DOHH2 (cell line): ENCODE results near the gene TJP1.

Source experiments
- H3F3A ChIP-seq: fragments of 200-600 bp; sonication (generic), shearing (Covaris generic); 2 replicates; pipeline ENCODE4 v1.6.0; 2016; ENCODE audit warnings: antibody characterized with exemption, mild to moderate bottlenecking; ENCODE audit not compliant: control insufficient read depth, insufficient read depth
- H3K27ac ChIP-seq: fragments of 200-600 bp; sonication (generic); 2 replicates; pipeline ENCODE4 v1.5.1; 2014; ENCODE audit warnings: low read depth, mild to moderate bottlenecking, low read length, moderate library complexity
- H3K27me3 ChIP-seq: fragments of 200-600 bp; sonication (generic); 2 replicates; pipeline ENCODE4 v1.6.1; 2014; ENCODE audit warnings: mild to moderate bottlenecking, low read length, mixed read lengths; ENCODE audit not compliant: control insufficient read depth
- H3K36me3 ChIP-seq: fragments of 200-600 bp; sonication (generic); 2 replicates; pipeline ENCODE4 v1.6.1; 2014; ENCODE audit warnings: mild to moderate bottlenecking, low read length, moderate library complexity, mixed read lengths; ENCODE audit not compliant: control insufficient read depth
- H3K4me1 ChIP-seq: fragments of 200-600 bp; sonication (generic); 2 replicates; pipeline ENCODE4 v1.6.1; 2014; ENCODE audit warnings: mild to moderate bottlenecking, low read length, mixed read lengths; ENCODE audit not compliant: control insufficient read depth
- H3K4me2 ChIP-seq: fragments of 200-600 bp; sonication (generic); 2 replicates; pipeline ENCODE4 v1.6.0; 2014; ENCODE audit warnings: mild to moderate bottlenecking, low read length, moderate library complexity
- H3K4me3 ChIP-seq: fragments of 200-600 bp; sonication (generic); 2 replicates; pipeline ENCODE4 v1.5.1; 2014; ENCODE audit warnings: mild to moderate bottlenecking, low read length, mixed read lengths
- H3K79me2 ChIP-seq: fragments of 200-600 bp; sonication (generic); 2 replicates; pipeline ENCODE4 v1.6.1; 2014; ENCODE audit warnings: mild to moderate bottlenecking, low read length, mixed read lengths; ENCODE audit not compliant: control insufficient read depth
- H3K9me2 ChIP-seq: fragments of 200-600 bp; sonication (generic); replicated peaks from 2 replicates; pipeline ENCODE4 v1.6.1; 2014; ENCODE audit warnings: mild to moderate bottlenecking, low read length, mixed read lengths; ENCODE audit not compliant: control insufficient read depth
- H3K9me3 ChIP-seq: fragments of 200-600 bp; sonication (generic); 2 replicates; pipeline ENCODE4 v1.6.1; 2014; ENCODE audit warnings: antibody characterized with exemption, low read length, mixed read lengths; ENCODE audit not compliant: control insufficient read depth, insufficient read depth
- H4K20me1 ChIP-seq: fragments of 200-600 bp; sonication (generic); 2 replicates; pipeline ENCODE4 v1.6.0; 2014; ENCODE audit warnings: low read depth, mild to moderate bottlenecking, antibody characterized with exemption, low read length, moderate library complexity; ENCODE audit not compliant: control insufficient read depth, insufficient read depth
- CTCF ChIP-seq: fragments of 200-600 bp; sonication (generic); IDR thresholded peaks from one replicate; pipeline ENCODE4 v1.5.1; 2014; ENCODE audit warnings: antibody characterized with exemption, mild to moderate bottlenecking, low read depth, low read length; ENCODE audit not compliant: poor library complexity, severe bottlenecking
- EZH2phosphoT487 ChIP-seq: fragments of 200-600 bp; sonication (generic); IDR thresholded peaks from 2 replicates; pipeline ENCODE4 v1.6.1; 2017; ENCODE audit warnings: borderline replicate concordance, mild to moderate bottlenecking, antibody characterized with exemption, low read length, moderate library complexity, mixed read lengths

TJP1 gene

GRCh38 chr15:29680465-29681165, 141.7 kb downstream of the TJP1 start:
- Histone ChIP-seq H3K4me2 (no peak overlapping the region), H3K9me2 (no peaks in the 10 kb centered on the region), H3K4me3 (no peak overlapping the region), H3K27me3 (peaks cover 9% of the 10 kb centered on the region), H3K9me3 (no peaks in the 10 kb centered on the region), H4K20me1 (no peaks in the 10 kb centered on the region), H3F3A (no peaks in the 10 kb centered on the region), H3K27ac (no peak overlapping the region), H3K4me1 (no peaks in the 10 kb centered on the region), H3K36me3 (no peaks in the 10 kb centered on the region), H3K79me2 (no peaks in the 10 kb centered on the region)
- TF ChIP-seq EZH2phosphoT487 = no peak
- TF ChIP-seq CTCF = no peak

GRCh38 chr15:29678504-29679034, 143.7 kb downstream of the TJP1 start:
- no peak for TF ChIP-seq EZH2phosphoT487
- TF ChIP-seq CTCF = no peak
- Histone ChIP-seq H3F3A (no peaks in the 10 kb centered on the region), H3K36me3 (no peaks in the 10 kb centered on the region), H3K79me2 (no peaks in the 10 kb centered on the region), H3K27me3 (peaks cover 9% of the 10 kb centered on the region), H3K9me2 (no peaks in the 10 kb centered on the region), H4K20me1 (no peaks in the 10 kb centered on the region), H3K4me3 (no peak overlapping the region), H3K27ac (no peak overlapping the region), H3K9me3 (no peaks in the 10 kb centered on the region), H3K4me2 (no peak overlapping the region), H3K4me1 (no peaks in the 10 kb centered on the region)

GRCh38 chr15:29677871-29678461, 144.3 kb downstream of the TJP1 start:
- Histone ChIP-seq H3F3A (no peaks in the 10 kb centered on the region), H3K79me2 (no peaks in the 10 kb centered on the region), H3K4me3 (no peak overlapping the region), H3K4me1 (no peaks in the 10 kb centered on the region), H4K20me1 (no peaks in the 10 kb centered on the region), H3K27ac (no peak overlapping the region), H3K36me3 (no peaks in the 10 kb centered on the region), H3K27me3 (peaks cover 9% of the 10 kb centered on the region), H3K9me3 (no peaks in the 10 kb centered on the region), H3K9me2 (no peaks in the 10 kb centered on the region), H3K4me2 (no peak overlapping the region)
- TF ChIP-seq EZH2phosphoT487 (no peak), CTCF (no peak)
